Neural crest cell (in vitro differentiated cells): Measurements from ENCODE around the gene PLA2R1. TPM values are rescaled to one million over a fixed set of nuclear protein-coding genes. Genes with fewer than 3 reads are reported as not detected.

Source experiments
- DNase-seq: peaks from one replicate; pipeline ENCODE4 v3.0.0; 2021; ENCODE audit warnings: low read depth, mixed read lengths, low spot score
- H3K27ac Mint-ChIP-seq: one replicate; pipeline ENCODE4 v1.8.0; 2021; ENCODE audit warnings: mild to moderate bottlenecking, mixed read lengths; ENCODE audit not compliant: unreplicated experiment
- H3K27me3 Mint-ChIP-seq: 2 replicates; pipeline ENCODE4 v1.8.0; 2021; ENCODE audit warnings: low read depth, mild to moderate bottlenecking, mixed read lengths
- H3K36me3 Mint-ChIP-seq: 2 replicates; pipeline ENCODE4 v1.8.0; 2021; ENCODE audit warnings: low read depth, mild to moderate bottlenecking, mixed read lengths
- H3K4me1 Mint-ChIP-seq: 2 replicates; pipeline ENCODE4 v1.8.0; 2021; ENCODE audit warnings: mixed read lengths
- H3K4me3 Mint-ChIP-seq: one replicate; pipeline ENCODE4 v1.8.0; 2021; ENCODE audit warnings: mild to moderate bottlenecking, mixed read lengths
- H3K9me3 Mint-ChIP-seq: 2 replicates; pipeline ENCODE4 v1.8.0; 2021; ENCODE audit warnings: mixed read lengths
- total RNA-seq: library from RNA; stranded (reverse); gene quantifications from 2 replicates; pipeline ENCODE4 v1.2.1, GENCODE V29; 2021
- TF ChIP-seq, protein P1 (sequence below): fragments of 200-600 bp; sonication (generic); conservative IDR thresholded peaks from 2 replicates; pipeline ENCODE4 v1.5.0; 2021; ENCODE audit warnings: antibody characterized with exemption, mild to moderate bottlenecking

Gene PLA2R1
- total RNA-seq, 1 donor from 2014 or later, result 0.09 TPM

DNA sequence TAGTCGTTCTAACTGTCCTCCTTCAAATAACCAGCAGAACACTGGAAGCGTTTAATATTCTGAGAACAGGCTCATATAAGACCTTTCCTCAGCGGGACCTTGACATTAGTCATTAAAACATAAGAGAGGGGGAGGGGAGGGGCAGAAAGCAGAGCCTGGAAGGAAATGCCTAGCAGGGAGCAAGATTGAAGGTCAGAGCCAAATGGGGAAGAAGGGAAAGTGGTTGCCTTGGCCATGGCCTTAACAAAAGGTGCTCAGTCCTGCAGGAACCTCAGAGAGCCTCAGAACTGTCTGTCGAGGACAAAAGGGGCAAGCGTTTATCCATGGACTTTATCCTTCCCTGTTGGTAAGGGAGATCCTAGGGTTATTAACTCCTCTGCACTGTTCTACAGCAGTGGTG is 856 bp upstream of the PLA2R1 start:
- H3K9me3 Mint-ChIP-seq, result peaks cover 7% of the 10 kb centered on the region
- peak overlapping the region; percentile 79 for H3K4me3 Mint-ChIP-seq
- DNase-seq, result no peak
- H3K27me3 Mint-ChIP-seq, result peaks cover 45% of the 10 kb centered on the region
- TF ChIP-seq, protein P1, sequence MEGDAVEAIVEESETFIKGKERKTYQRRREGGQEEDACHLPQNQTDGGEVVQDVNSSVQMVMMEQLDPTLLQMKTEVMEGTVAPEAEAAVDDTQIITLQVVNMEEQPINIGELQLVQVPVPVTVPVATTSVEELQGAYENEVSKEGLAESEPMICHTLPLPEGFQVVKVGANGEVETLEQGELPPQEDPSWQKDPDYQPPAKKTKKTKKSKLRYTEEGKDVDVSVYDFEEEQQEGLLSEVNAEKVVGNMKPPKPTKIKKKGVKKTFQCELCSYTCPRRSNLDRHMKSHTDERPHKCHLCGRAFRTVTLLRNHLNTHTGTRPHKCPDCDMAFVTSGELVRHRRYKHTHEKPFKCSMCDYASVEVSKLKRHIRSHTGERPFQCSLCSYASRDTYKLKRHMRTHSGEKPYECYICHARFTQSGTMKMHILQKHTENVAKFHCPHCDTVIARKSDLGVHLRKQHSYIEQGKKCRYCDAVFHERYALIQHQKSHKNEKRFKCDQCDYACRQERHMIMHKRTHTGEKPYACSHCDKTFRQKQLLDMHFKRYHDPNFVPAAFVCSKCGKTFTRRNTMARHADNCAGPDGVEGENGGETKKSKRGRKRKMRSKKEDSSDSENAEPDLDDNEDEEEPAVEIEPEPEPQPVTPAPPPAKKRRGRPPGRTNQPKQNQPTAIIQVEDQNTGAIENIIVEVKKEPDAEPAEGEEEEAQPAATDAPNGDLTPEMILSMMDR, result no peak
- H3K27ac Mint-ChIP-seq, result no peak overlapping the region
- peaks cover 7% of the 10 kb centered on the region for H3K36me3 Mint-ChIP-seq
- H3K4me1 Mint-ChIP-seq, result peaks cover 10% of the 10 kb centered on the region

DNA sequence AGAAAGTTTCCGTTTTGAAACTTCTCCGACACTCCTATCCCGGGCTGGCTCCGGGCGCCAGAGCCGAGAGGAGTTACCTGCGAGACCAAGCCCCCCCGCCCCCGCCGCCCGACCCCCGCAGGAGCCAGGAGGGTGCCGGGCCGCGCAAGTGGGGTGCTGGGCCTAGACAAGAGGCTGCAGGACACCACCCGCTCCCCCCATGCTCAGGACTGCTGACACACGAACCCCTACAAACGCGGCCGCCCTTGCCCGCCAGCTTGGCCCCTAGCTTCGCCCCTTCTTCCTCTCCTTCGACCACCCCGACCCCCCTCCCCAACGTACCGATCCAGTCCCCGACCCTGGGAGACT is 497 bp downstream of the PLA2R1 start:
- TF ChIP-seq, protein P1, result no peak
- Mint-ChIP-seq H3K36me3 (peaks cover 7% of the 10 kb centered on the region), H3K4me1 (peaks cover 20% of the 10 kb centered on the region), H3K4me3 (peak overlapping the region; percentile 52), H3K27ac (no peak overlapping the region), H3K27me3 (peaks cover 49% of the 10 kb centered on the region), H3K9me3 (peaks cover 5% of the 10 kb centered on the region)
- DNase-seq, result no peak

DNA sequence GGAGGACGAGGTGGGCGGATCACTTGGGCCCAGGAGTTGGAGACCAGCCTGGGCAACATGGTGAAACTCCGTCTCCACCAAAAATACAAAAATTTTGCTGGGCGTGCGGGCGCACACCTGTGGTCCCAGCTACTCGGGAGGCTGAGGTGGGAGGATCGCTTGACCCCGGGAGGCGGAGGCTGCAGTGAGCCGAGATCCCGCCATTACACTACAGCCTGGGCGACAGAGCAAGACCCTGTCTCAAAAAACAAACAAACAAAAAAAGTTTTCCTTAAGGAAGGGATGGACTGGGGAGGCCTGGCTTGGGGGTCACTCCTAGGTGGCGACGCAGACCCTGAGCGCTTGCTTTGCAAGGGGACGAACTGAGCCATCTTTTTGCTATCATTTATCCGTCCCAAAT is 882 bp downstream of the PLA2R1 start:
- Mint-ChIP-seq H3K9me3 (peaks cover 3% of the 10 kb centered on the region), H3K4me3 (peak overlapping the region; percentile 66), H3K27ac (no peak overlapping the region), H3K4me1 (peaks cover 20% of the 10 kb centered on the region), H3K36me3 (peaks cover 5% of the 10 kb centered on the region), H3K27me3 (peaks cover 49% of the 10 kb centered on the region)
- TF ChIP-seq, protein P1, result no peak
- DNase-seq, result no peak

DNA sequence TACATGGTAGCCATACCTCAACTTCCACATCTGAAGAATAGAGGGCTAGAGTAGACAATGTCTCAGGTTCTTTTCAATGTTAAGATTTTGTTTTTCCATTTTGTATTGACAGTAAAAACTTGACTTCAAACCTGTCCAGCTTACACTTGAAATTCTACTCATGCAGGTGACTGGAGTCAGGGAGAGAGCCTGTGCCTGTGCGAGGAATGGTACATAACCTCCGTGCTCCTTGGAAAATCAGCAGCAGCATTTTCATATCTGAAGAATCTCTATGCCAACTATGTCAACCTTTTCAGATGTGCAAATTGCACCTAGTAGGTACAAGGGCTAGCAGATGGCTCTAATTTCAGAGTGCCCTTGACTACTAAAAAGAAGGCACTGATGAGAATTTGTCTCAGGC is 2.1 kb downstream of the PLA2R1 start:
- Mint-ChIP-seq H3K27ac (no peak overlapping the region), H3K9me3 (no peaks in the 10 kb centered on the region), H3K36me3 (no peaks in the 10 kb centered on the region), H3K27me3 (peaks cover 46% of the 10 kb centered on the region), H3K4me1 (peaks cover 20% of the 10 kb centered on the region), H3K4me3 (peak overlapping the region; percentile 66)
- DNase-seq, result no peak
- TF ChIP-seq, protein P1, result no peak

DNA sequence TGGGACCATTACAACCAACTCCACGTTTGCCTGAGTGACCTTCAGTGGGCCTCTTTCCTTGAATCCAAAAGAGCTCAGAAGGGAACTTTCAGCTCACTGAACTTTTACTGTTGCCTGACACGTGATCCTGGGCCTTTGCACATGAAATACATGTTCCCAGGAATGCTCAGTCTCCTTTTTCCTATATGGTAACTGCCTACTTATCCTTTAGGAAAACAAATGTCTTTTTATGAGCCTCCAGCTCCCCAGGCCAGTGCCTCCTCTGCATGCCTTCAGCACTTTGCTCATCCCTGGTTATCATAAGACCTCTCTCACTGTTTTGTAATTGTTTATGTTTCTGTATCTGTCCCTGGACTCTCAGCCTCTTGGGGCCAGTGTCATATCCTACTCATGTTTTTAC is 5.1 kb downstream of the PLA2R1 start:
- TF ChIP-seq, protein P1, result no peak
- no peaks in the 10 kb centered on the region for H3K36me3 Mint-ChIP-seq
- no peak overlapping the region for H3K4me3 Mint-ChIP-seq
- peaks cover 27% of the 10 kb centered on the region for H3K27me3 Mint-ChIP-seq
- H3K4me1 Mint-ChIP-seq, result peaks cover 18% of the 10 kb centered on the region
- H3K9me3 Mint-ChIP-seq, result no peaks in the 10 kb centered on the region
- no peak overlapping the region for H3K27ac Mint-ChIP-seq
- DNase-seq, result no peak

DNA sequence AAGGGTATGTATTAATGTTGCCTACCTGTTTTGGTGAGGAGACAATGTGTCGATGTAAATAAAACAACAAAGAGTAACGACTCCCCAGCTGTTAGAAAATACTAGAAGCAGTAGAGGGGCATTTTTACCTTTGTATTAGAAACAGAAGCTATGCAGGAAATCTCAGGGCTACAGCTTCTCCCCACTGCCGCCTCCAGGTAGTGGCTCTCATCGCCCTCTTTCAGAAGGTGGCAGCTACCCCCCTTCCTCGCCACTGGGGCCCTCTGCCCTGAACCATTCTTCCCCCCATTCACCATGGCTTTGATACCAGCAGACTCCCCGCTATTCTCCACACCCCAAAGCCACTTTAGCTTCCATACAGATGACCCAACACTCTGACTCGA is 6.7 kb downstream of the PLA2R1 start:
- Mint-ChIP-seq H3K4me1 (peaks cover 23% of the 10 kb centered on the region), H3K27me3 (peaks cover 19% of the 10 kb centered on the region), H3K36me3 (no peaks in the 10 kb centered on the region), H3K27ac (no peak overlapping the region), H3K9me3 (no peaks in the 10 kb centered on the region), H3K4me3 (no peak overlapping the region)
- TF ChIP-seq, protein P1, result no peak
- no peak for DNase-seq
